CD4-positive, alpha-beta T cell treated with Interleukin-15 for 4 hours (primary cell): ENCODE data around the gene S1PR4.
A peak's percentile ranks its signal among the peaks of the same experiment; 100 is the strongest.
"Not testable (repeated sequence)": the region's sequence is repeated elsewhere in the genome, so short reads cannot be mapped to it uniquely, and the experiment has no call there.

ENCODE experiments used
- DNase-seq: peaks from one replicate; pipeline ENCODE4 v3.0.0-alpha.2; 2020; ENCODE audit warnings: low spot score

The S1PR4 gene

GRCh38 chr19:3220576-3220975, 42.0 kb downstream of the S1PR4 start:
- DNase-seq = no peak

- DNase-seq = not testable (repeated sequence)
Measured at GRCh38 chr19:3221576-3221975, 43.0 kb downstream of the S1PR4 start.

GRCh38 chr19:3222709-3223108, 44.1 kb downstream of the S1PR4 start:
- DNase-seq = no peak

- peak; percentile 43 for DNase-seq
Measured at GRCh38 chr19:3224346-3225168, 46.0 kb downstream of the S1PR4 start, which contains the start of gene CELF5. Gene CELF5 (plus strand): TSS chr19:3224661. CDS start chr19:3224740, 79 bp downstream.

GRCh38 chr19:3225169-3225485, 46.6 kb downstream of the S1PR4 start:
- DNase-seq = no peak

- no peak for DNase-seq
Measured at GRCh38 chr19:3225677-3226093, 47.1 kb downstream of the S1PR4 start.

GRCh38 chr19:3227054-3227626, 48.6 kb downstream of the S1PR4 start:
- no peak for DNase-seq

GRCh38 chr19:3229346-3229743, 50.8 kb downstream of the S1PR4 start:
- DNase-seq = no peak
